CD4-positive, alpha-beta T cell (primary cell): Measurements from ENCODE around the gene BTBD9. TPM values are rescaled to one million over a fixed set of nuclear protein-coding genes. Genes with fewer than 3 reads are reported as not detected.

Source experiments
- ATAC-seq: fragments of 200-7000 bp; cut with Tn5 transposase; one replicate; pipeline ENCODE4 v1.10.0; 2022; ENCODE audit warnings: mild to moderate bottlenecking; ENCODE audit not compliant: poor library complexity
- CTCF ChIA-PET: fragments of 350-600 bp; sonication (Branson Sonifier 250); formaldehyde crosslinking; loops from one replicate; lab custom pipeline; 2021; ENCODE audit warnings: antibody characterized with exemption, inconsistent platforms; lab: Charles Lee
- POLR2A ChIA-PET: fragments of 350-600 bp; sonication (Branson Sonifier 250); formaldehyde crosslinking; loops from one replicate; lab custom pipeline; 2021; ENCODE audit warnings: antibody characterized with exemption, inconsistent platforms; lab: Charles Lee
- DNase-seq, 14 experiments: peaks; one replicate each; pipeline ENCODE4 v3.0.0-alpha.2; 2013 to 2020; ENCODE audit warnings: mixed read lengths in 2 of 14
- H3K27ac ChIP-seq, 2 donors: one replicate each; pipeline versions ENCODE4 v1.5.1 to v1.7.0; 2013; ENCODE audit warnings: low read length in 2 of 2, low read depth in 1 of 2, mild to moderate bottlenecking in 1 of 2
- H3K27me3 ChIP-seq, 2 experiments: 1 replicate in 1 of 2; 2 replicates in 1 of 2; pipeline versions ENCODE4 v1.6.1 to v1.7.0; 2013; ENCODE audit warnings: low read length in 2 of 2, control low read depth in 1 of 2, mild to moderate bottlenecking in 1 of 2, moderate library complexity in 1 of 2; ENCODE audit not compliant: insufficient read depth in 2 of 2, control insufficient read depth in 1 of 2
- H3K36me3 ChIP-seq: one replicate; pipeline ENCODE4 v1.6.1; 2013; ENCODE audit warnings: low read length, control low read depth; ENCODE audit not compliant: insufficient read depth
- H3K4me1 ChIP-seq: one replicate; pipeline ENCODE4 v1.6.1; 2013; ENCODE audit warnings: low read length, control low read depth; ENCODE audit not compliant: insufficient read depth
- H3K4me3 ChIP-seq: one replicate; pipeline ENCODE4 v1.5.1; 2013; ENCODE audit warnings: mild to moderate bottlenecking, low read length, moderate library complexity
- H3K9me3 ChIP-seq, 2 experiments: 1 replicate in 1 of 2; 2 replicates in 1 of 2; pipeline versions ENCODE4 v1.6.1 to v1.7.0; 2013; ENCODE audit warnings: low read length in 2 of 2, mild to moderate bottlenecking in 2 of 2, control low read depth in 1 of 2, moderate library complexity in 1 of 2; ENCODE audit not compliant: control insufficient read depth in 1 of 2, insufficient read depth in 1 of 2
- H3K27ac Mint-ChIP-seq: one replicate; pipeline ENCODE4 v1.8.0; 2020; ENCODE audit warnings: mixed read lengths
- H3K27me3 Mint-ChIP-seq: one replicate; pipeline ENCODE4 v1.8.0; 2021; ENCODE audit warnings: mixed read lengths
- H3K36me3 Mint-ChIP-seq: one replicate; pipeline ENCODE4 v1.8.0; 2021; ENCODE audit warnings: low read depth, mixed read lengths
- H3K4me1 Mint-ChIP-seq: one replicate; pipeline ENCODE4 v1.8.0; 2021; ENCODE audit warnings: low read depth, mixed read lengths
- H3K4me3 Mint-ChIP-seq: one replicate; pipeline ENCODE4 v1.8.0; 2020; ENCODE audit warnings: mild to moderate bottlenecking, mixed read lengths
- H3K9me3 Mint-ChIP-seq: one replicate; pipeline ENCODE4 v1.8.0; 2020; ENCODE audit warnings: mixed read lengths
- CTCF ChIP-seq: fragments of 200-600 bp; IDR thresholded peaks from one replicate; pipeline ENCODE4 v1.8.0; 2022; ENCODE audit warnings: antibody characterized with exemption, mild to moderate bottlenecking
- intact Hi-C, 2 experiments: fragments of 100-400 bp; cut with DNase I in 1 of 2; cut with micrococcal nuclease in 1 of 2; formaldehyde crosslinking; loops; one replicate each; pipeline versions ENCODE4 v1.15.1 to v1.9.0; 2023 to 2025; cut with DNase I, micrococcal nuclease
- total RNA-seq, 174 experiments: library from RNA in 2 of 174; stranded (reverse) in 2 of 174; gene quantifications; one replicate each; pipeline ENCODE4 v1.2.3 and lab custom pipeline; 2021 to 2026

The BTBD9 gene
- total RNA-seq, 2 experiments from 2014 or later: 58.7 to 59.3 TPM

GRCh38 chr6:38531134-38531533 is 108.6 kb downstream of the BTBD9 start:
- H3K4me1 Mint-ChIP-seq: peaks cover 32% of the 10 kb centered on the region
- no peak overlapping the region for H3K27ac Mint-ChIP-seq
- Histone ChIP-seq H3K4me3 (no peak overlapping the region), H3K9me3 (peaks cover 3 to 12% of the 10 kb centered on the region in 2 experiments), H3K27ac (no peak overlapping the region), H3K36me3 (peaks cover 4% of the 10 kb centered on the region), H3K4me1 (peaks cover 5% of the 10 kb centered on the region), H3K27me3 (no peaks in the 10 kb centered on the region)
- no peaks in the 10 kb centered on the region for H3K27me3 Mint-ChIP-seq
- DNase-seq (no peak), ATAC-seq (no peak)
- ChIA-PET CTCF (no interaction called here), POLR2A (no interaction called here)
- intact Hi-C loops: no loop called here
- no peak overlapping the region for H3K4me3 Mint-ChIP-seq
- no peak for TF ChIP-seq CTCF
- H3K9me3 Mint-ChIP-seq: peaks cover 12% of the 10 kb centered on the region
- peaks cover 77% of the 10 kb centered on the region for H3K36me3 Mint-ChIP-seq

- no peaks in the 10 kb centered on the region for H3K27me3 ChIP-seq
- Mint-ChIP-seq H3K27me3 (no peaks in the 10 kb centered on the region), H3K4me1 (peaks cover 10% of the 10 kb centered on the region), H3K27ac (no peak overlapping the region), H3K4me3 (no peak overlapping the region), H3K36me3 (peaks cover 77% of the 10 kb centered on the region), H3K9me3 (peaks cover 12% of the 10 kb centered on the region)
- peaks cover 8 to 16% of the 10 kb centered on the region in 2 experiments for H3K9me3 ChIP-seq
- H3K4me3 ChIP-seq: no peak overlapping the region
- ATAC-seq (no peak), DNase-seq (no peak)
- H3K36me3 ChIP-seq: peaks cover 4% of the 10 kb centered on the region
- POLR2A ChIA-PET: no interaction called here
- no peak for TF ChIP-seq CTCF
- CTCF ChIA-PET: no interaction called here
- intact Hi-C loops: no loop called here
- H3K4me1 ChIP-seq: peaks cover 5% of the 10 kb centered on the region
- no peak overlapping the region for H3K27ac ChIP-seq
Observed at GRCh38 chr6:38528196-38528965, 111.3 kb downstream of the BTBD9 start.

- CTCF ChIA-PET: no interaction called here
- no peak for ATAC-seq
- H3K36me3 ChIP-seq: peaks cover 4% of the 10 kb centered on the region
- no peak overlapping the region for H3K27ac ChIP-seq
- Mint-ChIP-seq H3K27me3 (no peaks in the 10 kb centered on the region), H3K9me3 (peaks cover 12% of the 10 kb centered on the region), H3K4me1 (peaks cover 8% of the 10 kb centered on the region), H3K27ac (no peak overlapping the region), H3K36me3 (peaks cover 68% of the 10 kb centered on the region), H3K4me3 (no peak overlapping the region)
- no peak for TF ChIP-seq CTCF
- DNase-seq: no peak
- no peaks in the 10 kb centered on the region for H3K27me3 ChIP-seq
- peaks cover 8 to 16% of the 10 kb centered on the region in 2 experiments for H3K9me3 ChIP-seq
- H3K4me3 ChIP-seq: no peak overlapping the region
- H3K4me1 ChIP-seq: peaks cover 5% of the 10 kb centered on the region
- POLR2A ChIA-PET: no interaction called here
- intact Hi-C loops: no loop called here
Observed at GRCh38 chr6:38527371-38527770, 112.4 kb downstream of the BTBD9 start.
